H7 (cell line): Measurements from ENCODE around the gene FBXL5. TPM values are rescaled to one million over a fixed set of nuclear protein-coding genes. Genes with fewer than 3 reads are reported as not detected.
"Not testable (repeated sequence)": the region's sequence is repeated elsewhere in the genome, so short reads cannot be mapped to it uniquely, and the experiment has no call there.

Experiments used
- DNase-seq: peaks from one replicate; pipeline ENCODE4 v3.0.0; 2012
- H3K27me3 ChIP-seq: 2 replicates; pipeline ENCODE4 v1.6.0; 2011; ENCODE audit warnings: mild to moderate bottlenecking, low read length; ENCODE audit not compliant: control insufficient read depth, insufficient read depth
- H3K36me3 ChIP-seq: replicated peaks from 2 replicates; pipeline ENCODE4 v1.5.1; 2011; ENCODE audit warnings: low read length; ENCODE audit not compliant: control insufficient read depth, insufficient read depth
- H3K4me3 ChIP-seq: 2 replicates; pipeline ENCODE4 v1.5.1; 2011; ENCODE audit warnings: low read depth, mild to moderate bottlenecking, control low read depth, low read length, moderate library complexity; ENCODE audit not compliant: insufficient read depth
- total RNA-seq: library from RNA; depleted of rRNA; stranded (reverse); fragments of >200 nt; shearing (Covaris generic); gene quantifications from 2 replicates; pipeline ENCODE4 v1.2.3, GENCODE V29; 2014

FBXL5 gene
- total RNA-seq, 1 experiment from 2014 or later: 91.6 TPM

GRCh38 chr4:15648600-15648999, 6.6 kb downstream of the FBXL5 start:
- DNase-seq: no peak
- Histone ChIP-seq H3K4me3 (no peak overlapping the region), H3K27me3 (no peaks in the 10 kb centered on the region), H3K36me3 (no peaks in the 10 kb centered on the region)

- no peaks in the 10 kb centered on the region; the same call in none of the 2 replicates for H3K36me3 ChIP-seq
- no peak for DNase-seq
- no peaks in the 10 kb centered on the region for H3K27me3 ChIP-seq
- no peak overlapping the region for H3K4me3 ChIP-seq
These were observed 16.7 kb downstream of the FBXL5 start for GRCh38 chr4:15638418-15638817.

GRCh38 chr4:15636818-15637217, 18.3 kb downstream of the FBXL5 start:
- DNase-seq: no peak
- Histone ChIP-seq H3K36me3 (no peaks in the 10 kb centered on the region; the same call in none of the 2 replicates), H3K4me3 (no peak overlapping the region), H3K27me3 (no peaks in the 10 kb centered on the region)

- not testable (repeated sequence) for H3K4me3 ChIP-seq
These were observed 37.8 kb downstream of the FBXL5 start for GRCh38 chr4:15617407-15617806.

GRCh38 chr4:15614891-15615290, 40.3 kb downstream of the FBXL5 start:
- H3K4me3 ChIP-seq, H3K27me3 ChIP-seq, H3K36me3 ChIP-seq, DNase-seq: not testable (repeated sequence)

More at GRCh38 chr4:15617407-15617806, 37.8 kb downstream of the FBXL5 start:
- not testable (repeated sequence) for H3K36me3 ChIP-seq, DNase-seq, H3K27me3 ChIP-seq

- Histone ChIP-seq H3K4me3 (no peak overlapping the region), H3K27me3 (no peaks in the 10 kb centered on the region), H3K36me3 (no peaks in the 10 kb centered on the region)
- no peak for DNase-seq
These were observed 43.0 kb downstream of the FBXL5 start for GRCh38 chr4:15612136-15612535.

- H3K27me3 ChIP-seq: no peaks in the 10 kb centered on the region
- no peaks in the 10 kb centered on the region for H3K36me3 ChIP-seq
- H3K4me3 ChIP-seq: no peak overlapping the region
- no peak for DNase-seq
These were observed 44.3 kb downstream of the FBXL5 start for GRCh38 chr4:15610855-15611254.

GRCh38 chr4:15605537-15605936, 49.6 kb downstream of the FBXL5 start:
- DNase-seq: peak; percentile 9
- H3K4me3 ChIP-seq: no peak overlapping the region

GRCh38 chr4:15601862-15602261, 53.3 kb downstream of the FBXL5 start:
- Histone ChIP-seq H3K36me3 (no peaks in the 10 kb centered on the region), H3K4me3 (no peak overlapping the region), H3K27me3 (no peaks in the 10 kb centered on the region)
- DNase-seq: no peak

More at GRCh38 chr4:15605537-15605936, 49.6 kb downstream of the FBXL5 start:
- no peaks in the 10 kb centered on the region for H3K27me3 ChIP-seq
- no peaks in the 10 kb centered on the region for H3K36me3 ChIP-seq

GRCh38 chr4:15600176-15600575, 55.0 kb downstream of the FBXL5 start:
- Histone ChIP-seq H3K27me3 (no peaks in the 10 kb centered on the region), H3K4me3 (no peak overlapping the region), H3K36me3 (no peaks in the 10 kb centered on the region)
- DNase-seq: no peak

GRCh38 chr4:15598644-15599043, 56.5 kb downstream of the FBXL5 start:
- H3K27me3 ChIP-seq: no peaks in the 10 kb centered on the region
- H3K36me3 ChIP-seq: no peaks in the 10 kb centered on the region
- DNase-seq: no peak
- no peak overlapping the region for H3K4me3 ChIP-seq

GRCh38 chr4:15592799-15593198, 62.4 kb downstream of the FBXL5 start:
- H3K36me3 ChIP-seq: no peaks in the 10 kb centered on the region
- DNase-seq: no peak
- no peaks in the 10 kb centered on the region for H3K27me3 ChIP-seq
- no peak overlapping the region for H3K4me3 ChIP-seq

- no peak for DNase-seq
- Histone ChIP-seq H3K27me3 (no peaks in the 10 kb centered on the region), H3K4me3 (no peak overlapping the region), H3K36me3 (no peaks in the 10 kb centered on the region)
These were observed 67.5 kb downstream of the FBXL5 start for GRCh38 chr4:15587649-15588048.

- no peaks in the 10 kb centered on the region for H3K27me3 ChIP-seq
- DNase-seq: no peak
- H3K4me3 ChIP-seq: no peak overlapping the region
- H3K36me3 ChIP-seq: no peaks in the 10 kb centered on the region
These were observed 69.1 kb downstream of the FBXL5 start for GRCh38 chr4:15586066-15586465.

- H3K4me3 ChIP-seq: no peak overlapping the region
- no peak for DNase-seq
These were observed 69.8 kb downstream of the FBXL5 start for GRCh38 chr4:15585331-15585730.

GRCh38 chr4:15584785-15585184, 70.4 kb downstream of the FBXL5 start:
- no peak for DNase-seq
- Histone ChIP-seq H3K27me3 (no peaks in the 10 kb centered on the region), H3K36me3 (no peaks in the 10 kb centered on the region), H3K4me3 (no peak overlapping the region)

More at GRCh38 chr4:15585331-15585730, 69.8 kb downstream of the FBXL5 start:
- no peaks in the 10 kb centered on the region for H3K27me3 ChIP-seq
- no peaks in the 10 kb centered on the region for H3K36me3 ChIP-seq
